Heart right ventricle (tissue), 16 donors: Measurements from ENCODE around the gene ZNF75A. TPM values are rescaled to one million over a fixed set of nuclear protein-coding genes. Genes with fewer than 3 reads are reported as not detected.

Experiments
- ATAC-seq, 8 donors: fragments of 200-7000 bp; cut with Tn5 transposase; one replicate each; pipeline ENCODE4 v1.9.1; 2020; ENCODE audit warnings: mild to moderate bottlenecking in 8 of 8, moderate library complexity in 8 of 8, moderate number of reproducible peaks in 1 of 8
- DNase-seq, 2 donors: peaks; one replicate each; pipeline ENCODE4 v3.0.0-alpha.2; 2020
- H3K27ac ChIP-seq, 10 donors: fragments of 200-600 bp; sonication (generic) in 2 of 10; one replicate each; pipeline versions ENCODE4 v1.5.0 to v1.8.0; 2020 to 2022; ENCODE audit warnings: mild to moderate bottlenecking in 3 of 10
- H3K27me3 ChIP-seq, 7 donors: fragments of 200-600 bp; one replicate each; pipeline ENCODE4 v1.8.0; 2021 to 2022; ENCODE audit warnings: mild to moderate bottlenecking in 2 of 7
- H3K36me3 ChIP-seq, 9 donors: fragments of 200-600 bp; sonication (generic) in 1 of 9; one replicate each; pipeline versions ENCODE4 v1.5.0 to v1.8.0; 2020 to 2022; ENCODE audit warnings: mild to moderate bottlenecking in 2 of 9
- H3K4me1 ChIP-seq, 9 donors: fragments of 200-600 bp; sonication (generic) in 1 of 9; one replicate each; pipeline versions ENCODE4 v1.5.0 to v1.8.0; 2020 to 2022; ENCODE audit warnings: mild to moderate bottlenecking in 4 of 9
- H3K4me3 ChIP-seq, 10 donors: fragments of 200-600 bp; sonication (generic) in 2 of 10; one replicate each; pipeline versions ENCODE4 v1.5.0 to v1.8.0; 2020 to 2022; ENCODE audit warnings: mild to moderate bottlenecking in 7 of 10, moderate library complexity in 2 of 10
- H3K9me3 ChIP-seq, 11 donors: fragments of 200-600 bp in 10 of 11; sonication (generic) in 2 of 11; one replicate each; pipeline versions ENCODE4 v1.5.0 to v1.8.0; 2013 to 2022; ENCODE audit warnings: mild to moderate bottlenecking in 2 of 11, control low read depth in 1 of 11, moderate library complexity in 1 of 11
- CTCF ChIP-seq, 9 donors: fragments of 200-600 bp; sonication (generic) in 2 of 9; IDR thresholded peaks; one replicate each; pipeline versions ENCODE4 v1.5.0 to v1.8.0; 2021 to 2022; ENCODE audit warnings: antibody characterized with exemption in 9 of 9, mild to moderate bottlenecking in 5 of 9, moderate library complexity in 1 of 9
- WGBS, 2 donors: extraction: QIAGEN DNeasy Blood & Tissue Kit; methylation state at CpG; one replicate each; pipeline ENCODE4 v1.1.7; 2013; ENCODE audit warnings: inconsistent platforms in 1 of 2; 5-methylcytosine and 5-hydroxymethylcytosine counted together
- intact Hi-C, 10 donors: fragments of 100-400 bp; cut with DNase I; formaldehyde crosslinking; loops; one replicate each; pipeline versions ENCODE4 v1.11.1 to v1.14.2; 2022
- polyA plus RNA-seq, 2 donors: library from polyadenylated mRNA; stranded (reverse); fragments of 200-250 nt; gene quantifications; one replicate each; pipeline ENCODE4 v1.2.3, GENCODE V29; 2013
- total RNA-seq, 10 donors: library from RNA; stranded (reverse); fragmentation: NEBNext Ultra II Directional in 3 of 10; extraction: Animal tissue kit (Norgen Biotek cat#: 25700) in 3 of 10; gene quantifications; one replicate each; pipeline versions ENCODE4 v1.2.1 to v1.2.4, GENCODE V29; 2021 to 2023
- donor health status: Arrhythmogenic right ventricular cardiomyopathy.
- donor health status: ischemic (EF 13 %, LVEDD 7.1; RV severe dilation, severe dysfunction).
- donor health status: healthy with polysubstance abuse.
- donor health status: DM: no; HTN: yes; CAD: no.
- donor health status: DM: no; HTN: no; CAD: no.
- donor health status: ischemic (EF 25% LVEDD 6.9; RV normal size, moderate dysfunction).
- donor health status: ischemic (EF 25% LVEDD 5.7; RV mildly dilated, moderate dysfunction).
- donor health status: healthy.
- donor health status: DM: yes; HTN: yes; CAD: no.
- donor health status: Ischemic cardiomyopathy.
- donor health status: ischemic (EF 35%, LVEDD 5.7; RV mildly dilated, moderate dysfunction).
- donor health status: nonischemic (EF 11% LVEDD 7.7; RV severe dilation, severe dysfunction).
- donor health status: DM: yes; HTN: yes; CAD: no.
- donor health status: PGD.
- donor health status: ischemic (EF 29% LVEDD 5.4; RV normal size, mild dysfunction).
- donor health status: nonischemic (EF 23%, LVEDD 6.1; RV moderate dilation, normal function).

The ZNF75A gene
- total and polyA plus RNA-seq, 12 donors, result 9.1 to 33.9 (median 21.6) TPM

- peak overlapping the region in 2 of 10 donors; percentile 58 to 89 for H3K27ac ChIP-seq
- TF ChIP-seq CTCF (IDR thresholded peaks at IDR 0.05), result no peak
Measured at GRCh38 chr16:3259836-3260235, 45.5 kb upstream of the ZNF75A start.

GRCh38 chr16:3262517-3262916 is 42.8 kb upstream of the ZNF75A start:
- WGBS, 2 donors, result 92 to 95% methylated on average over 4 of the region's 4 CpGs
- Histone ChIP-seq H3K4me1 (peaks cover 0 to 57% (median 14%) of the 10 kb centered on the region in 9 donors), H3K4me3 (peak overlapping the region in 1 of 10 donors; percentile 73), H3K9me3 (peaks cover 0 to 36% (median 0%) of the 10 kb centered on the region in 11 donors), H3K27me3 (peaks cover 0 to 6% (median 0%) of the 10 kb centered on the region in 7 donors), H3K36me3 (peaks cover 0 to 21% (median 13%) of the 10 kb centered on the region in 9 donors), H3K27ac (peak overlapping the region in 7 of 10 donors; percentile 98 to 100 (median 99))
- ATAC-seq, result no peak
- TF ChIP-seq CTCF (IDR thresholded peaks at IDR 0.05), result no peak
- intact Hi-C loops, result loop anchor here in 7 of 10 donors (2.0 to 10.0 kb wide), 9 partner anchors 28 to 242 kb away; partner anchors contain the start of genes CLUAP1 (in 3 of the 7), TIGD7 (in 2 of the 7), ZNF75A (in 2 of the 7) and C16orf90 (in 1 of the 7)
- DNase-seq, result no peak

More at GRCh38 chr16:3259836-3260235, 45.5 kb upstream of the ZNF75A start:
- Histone ChIP-seq H3K4me1 (peaks cover 0 to 52% (median 5%) of the 10 kb centered on the region in 9 donors), H3K9me3 (peaks cover 0 to 11% (median 0%) of the 10 kb centered on the region in 11 donors), H3K4me3 (no peak overlapping the region), H3K36me3 (no peaks in the 10 kb centered on the region), H3K27me3 (peaks cover 0 to 22% (median 0%) of the 10 kb centered on the region in 7 donors)
- ATAC-seq (no peak), DNase-seq (no peak)
- 86 to 89% methylated on average over 8 of the region's 8 CpGs for WGBS, 2 donors
- intact Hi-C loops, result loop anchor here in 7 of 10 donors (5.0 to 10.0 kb wide), 7 partner anchors 47 to 245 kb away; partner anchors contain the start of genes CLUAP1 (in 3 of the 7), C16orf90 (in 1 of the 7), TIGD7 (in 1 of the 7) and ZNF75A (in 1 of the 7)

- Histone ChIP-seq H3K27me3 (no peaks in the 10 kb centered on the region), H3K4me1 (peaks cover 0 to 39% (median 14%) of the 10 kb centered on the region in 9 donors), H3K36me3 (peaks cover 0 to 37% (median 20%) of the 10 kb centered on the region in 9 donors), H3K9me3 (peaks cover 0 to 55% (median 7%) of the 10 kb centered on the region in 11 donors), H3K27ac (peak overlapping the region; percentile 90 to 100 (median 99)), H3K4me3 (peak overlapping the region; percentile 39 to 85 (median 77))
- peak; percentile 92 to 97 (median 96) for ATAC-seq
- intact Hi-C loops, result loop anchor here in 7 of 10 donors (1.0 to 10.0 kb wide), 12 partner anchors 18 to 240 kb away; partner anchors contain the start of genes CLUAP1 (in 5 of the 7), ZNF263 (in 3 of the 7), TIGD7 (in 2 of the 7) and ZNF75A (in 2 of the 7)
- peak; percentile 96 to 98 for DNase-seq
- TF ChIP-seq CTCF (IDR thresholded peaks at IDR 0.05), result peak in 6 of 9 donors; percentile 12 to 59 (median 42)
- WGBS, 2 donors, result 1 to 2% methylated on average over 77 of the region's 77 CpGs
Measured at GRCh38 chr16:3264137-3265036, 40.9 kb upstream of the ZNF75A start.
